ENCODE results near the gene ANXA1. TPM values are rescaled to one million over a fixed set of nuclear protein-coding genes. Genes with fewer than 3 reads are reported as not detected.

ANXA1 gene
- total and polyA plus RNA-seq, 4 donors = 4.8 to 28.6 (median 14.5) TPM

Other genes starting within 250 kb of the ANXA1 start
- gene ALDH1A1, start 198.8 kb upstream of the ANXA1 start, total RNA-seq = 100 to 1,000 TPM; 178 to 208 TPM
- gene ALDH1A1, start 198.8 kb upstream of the ANXA1 start, polyA plus RNA-seq = 100 to 1,000 TPM; 118 to 433 TPM

All from liver (tissue), 4 donors.